Liver (tissue), 9 donors: ENCODE measurements around the gene KRT86. TPM values are rescaled to one million over a fixed set of nuclear protein-coding genes. Genes with fewer than 3 reads are reported as not detected.

Experiments
- DNase-seq: peaks from one replicate; pipeline ENCODE4 v3.0.0-alpha.2; 2017; ENCODE audit warnings: low spot score
- H3K27ac ChIP-seq, 2 donors: one replicate each; pipeline ENCODE4 v1.7.0; 2013; ENCODE audit warnings: inconsistent platforms in 2 of 2, low read length in 2 of 2, control low read depth in 1 of 2, low read depth in 1 of 2, mild to moderate bottlenecking in 1 of 2
- H3K27me3 ChIP-seq, 4 donors: one replicate each; pipeline versions ENCODE4 v1.6.1 to v1.7.0; 2013; ENCODE audit warnings: low read length in 3 of 4, inconsistent platforms in 1 of 4, mild to moderate bottlenecking in 1 of 4, moderate library complexity in 1 of 4; ENCODE audit not compliant: control insufficient read depth in 4 of 4, insufficient read depth in 4 of 4
- H3K36me3 ChIP-seq, 4 donors: one replicate each; pipeline versions ENCODE4 v1.6.1 to v1.7.0; 2013; ENCODE audit warnings: low read length in 3 of 4, mild to moderate bottlenecking in 3 of 4, low read depth in 1 of 4, moderate library complexity in 1 of 4; ENCODE audit not compliant: control insufficient read depth in 4 of 4, insufficient read depth in 3 of 4
- H3K4me1 ChIP-seq, 4 donors: one replicate each; pipeline versions ENCODE4 v1.6.1 to v1.7.0; 2013; ENCODE audit warnings: low read length in 3 of 4, mild to moderate bottlenecking in 3 of 4, moderate library complexity in 1 of 4; ENCODE audit not compliant: control insufficient read depth in 4 of 4, insufficient read depth in 4 of 4
- H3K4me3 ChIP-seq, 3 donors: one replicate each; pipeline versions ENCODE4 v1.6.1 to v1.7.0; 2013; ENCODE audit warnings: low read length in 3 of 3, control low read depth in 1 of 3, low read depth in 1 of 3, mild to moderate bottlenecking in 1 of 3
- H3K9ac ChIP-seq, 2 donors: one replicate each; pipeline ENCODE4 v1.7.0; 2013; ENCODE audit warnings: low read length in 2 of 2, mild to moderate bottlenecking in 2 of 2, moderate library complexity in 2 of 2, control low read depth in 1 of 2, low read depth in 1 of 2
- H3K9me3 ChIP-seq, 4 donors: one replicate each; pipeline versions ENCODE4 v1.6.1 to v1.7.0; 2013; ENCODE audit warnings: low read length in 3 of 4; ENCODE audit not compliant: control insufficient read depth in 4 of 4
- ATF3 ChIP-seq: IDR thresholded peaks from 2 replicates; pipeline ENCODE4 v1.6.1; 2016; ENCODE audit warnings: antibody characterized with exemption
- EGR1 ChIP-seq, 2 donors: IDR thresholded peaks; 2 replicates each; pipeline ENCODE4 v1.6.1; 2016 to 2018; ENCODE audit warnings: antibody characterized with exemption in 2 of 2, low read depth in 2 of 2
- FOXA1 ChIP-seq: IDR thresholded peaks from 2 replicates; pipeline ENCODE4 v1.6.1; 2016; ENCODE audit warnings: antibody characterized with exemption
- FOXA2 ChIP-seq: IDR thresholded peaks from 2 replicates; pipeline ENCODE4 v1.6.1; 2016; ENCODE audit warnings: antibody characterized with exemption
- GABPA ChIP-seq, 2 donors: IDR thresholded peaks in 1 of 2; conservative IDR thresholded peaks in 1 of 2; 2 replicates each; pipeline ENCODE4 v1.6.1; 2016; ENCODE audit warnings: antibody characterized with exemption in 2 of 2, mild to moderate bottlenecking in 1 of 2, moderate library complexity in 1 of 2
- HNF4A ChIP-seq, 2 donors: conservative IDR thresholded peaks; 2 replicates each; pipeline ENCODE4 v1.6.1; 2016; ENCODE audit warnings: antibody characterized with exemption in 2 of 2, mild to moderate bottlenecking in 2 of 2
- HNF4G ChIP-seq: IDR thresholded peaks from 2 replicates; pipeline ENCODE4 v1.6.1; 2016; ENCODE audit warnings: antibody characterized with exemption
- JUND ChIP-seq, 2 donors: IDR thresholded peaks; 2 replicates each; pipeline ENCODE4 v1.6.1; 2016; ENCODE audit warnings: antibody characterized with exemption in 2 of 2
- MAX ChIP-seq: IDR thresholded peaks from 2 replicates; pipeline ENCODE4 v1.6.1; 2016; ENCODE audit warnings: antibody characterized with exemption
- NR2F2 ChIP-seq: IDR thresholded peaks from 2 replicates; pipeline ENCODE4 v1.6.1; 2016; ENCODE audit warnings: antibody characterized with exemption
- RAD21 ChIP-seq, 2 donors: IDR thresholded peaks; 2 replicates each; pipeline ENCODE4 v1.6.1; 2016; ENCODE audit warnings: antibody characterized with exemption in 2 of 2, mild to moderate bottlenecking in 2 of 2
- RXRA ChIP-seq, 2 donors: IDR thresholded peaks; 2 replicates each; pipeline ENCODE4 v1.6.1; 2017 to 2018; ENCODE audit warnings: antibody characterized with exemption in 2 of 2, mild to moderate bottlenecking in 1 of 2
- SP1 ChIP-seq: IDR thresholded peaks from 2 replicates; pipeline ENCODE4 v1.6.1; 2018; ENCODE audit warnings: antibody characterized with exemption, mild to moderate bottlenecking
- TAF1 ChIP-seq: conservative IDR thresholded peaks from 2 replicates; pipeline ENCODE4 v1.6.1; 2016; ENCODE audit warnings: antibody characterized with exemption, mild to moderate bottlenecking
- YY1 ChIP-seq: IDR thresholded peaks from 2 replicates; pipeline ENCODE4 v1.6.1; 2016; ENCODE audit warnings: antibody characterized with exemption, mild to moderate bottlenecking
- WGBS: extraction: QIAGEN DNeasy Blood & Tissue Kit; methylation state at CpG from one replicate; pipeline ENCODE4 v1.1.7; 2013; 5-methylcytosine and 5-hydroxymethylcytosine counted together
- polyA plus RNA-seq, 2 donors: library from polyadenylated mRNA; stranded (reverse) in 1 of 2; unstranded in 1 of 2; fragments of 200-250 nt in 1 of 2; fragments of >200 nt in 1 of 2; fragmentation: Nextera tagmentation in 1 of 2; extraction: Ambion mirVana in 1 of 2; gene quantifications; one replicate each; pipeline versions ENCODE4 v1.2.1 to v1.2.3, GENCODE V29; 2013 to 2015
- total RNA-seq, 2 donors: library from RNA; depleted of rRNA; stranded (reverse); fragments of >200 nt; gene quantifications; one replicate each; pipeline ENCODE4 v1.2.3, GENCODE V29; 2014
- TF ChIP-seq, protein P1 (sequence below): fragments of 150-350 bp; IDR thresholded peaks from 2 replicates; pipeline ENCODE4 v1.5.1; 2017; ENCODE audit warnings: improper control_type of control experiment, low read depth, low read length; ENCODE audit not compliant: missing input control
- TF ChIP-seq, protein P2 (sequence below): IDR thresholded peaks from 2 replicates; pipeline ENCODE4 v1.6.1; 2016; ENCODE audit warnings: antibody characterized with exemption
- TF ChIP-seq, protein P3 (sequence below): IDR thresholded peaks from 2 replicates; pipeline ENCODE4 v1.6.1; 2016; ENCODE audit warnings: antibody characterized with exemption, mild to moderate bottlenecking
- donor health status: healthy.
- donor health status: healthy.
- donor health status: healthy.
- donor health status: healthy.
- donor health status: healthy.

Gene KRT86
- total and polyA plus RNA-seq, 4 donors = 0.08 TPM; not detected in 3

GRCh38 chr12:52347551-52348510 is 73.4 kb downstream of the KRT86 start:
- no peak overlapping the region for H3K4me3 ChIP-seq
- H3K4me1 ChIP-seq = peaks cover 3 to 18% (median 11%) of the 10 kb centered on the region in 4 donors
- H3K9me3 ChIP-seq = peaks cover 0 to 7% (median 0%) of the 10 kb centered on the region in 4 donors
- 78% methylated on average over 16 of the region's 16 CpGs for WGBS
- no peaks in the 10 kb centered on the region for H3K36me3 ChIP-seq
- no peak for DNase-seq
- H3K9ac ChIP-seq = no peak overlapping the region
- no peak overlapping the region for H3K27ac ChIP-seq
- H3K27me3 ChIP-seq = no peaks in the 10 kb centered on the region
- TF ChIP-seq TAF1 = no peak
- no peak for TF ChIP-seq GABPA (IDR thresholded peaks at IDR 0.05 in 1 of 2, conservative IDR thresholded peaks at IDR 0.05 in 1 of 2)
- TF ChIP-seq, protein P1, sequence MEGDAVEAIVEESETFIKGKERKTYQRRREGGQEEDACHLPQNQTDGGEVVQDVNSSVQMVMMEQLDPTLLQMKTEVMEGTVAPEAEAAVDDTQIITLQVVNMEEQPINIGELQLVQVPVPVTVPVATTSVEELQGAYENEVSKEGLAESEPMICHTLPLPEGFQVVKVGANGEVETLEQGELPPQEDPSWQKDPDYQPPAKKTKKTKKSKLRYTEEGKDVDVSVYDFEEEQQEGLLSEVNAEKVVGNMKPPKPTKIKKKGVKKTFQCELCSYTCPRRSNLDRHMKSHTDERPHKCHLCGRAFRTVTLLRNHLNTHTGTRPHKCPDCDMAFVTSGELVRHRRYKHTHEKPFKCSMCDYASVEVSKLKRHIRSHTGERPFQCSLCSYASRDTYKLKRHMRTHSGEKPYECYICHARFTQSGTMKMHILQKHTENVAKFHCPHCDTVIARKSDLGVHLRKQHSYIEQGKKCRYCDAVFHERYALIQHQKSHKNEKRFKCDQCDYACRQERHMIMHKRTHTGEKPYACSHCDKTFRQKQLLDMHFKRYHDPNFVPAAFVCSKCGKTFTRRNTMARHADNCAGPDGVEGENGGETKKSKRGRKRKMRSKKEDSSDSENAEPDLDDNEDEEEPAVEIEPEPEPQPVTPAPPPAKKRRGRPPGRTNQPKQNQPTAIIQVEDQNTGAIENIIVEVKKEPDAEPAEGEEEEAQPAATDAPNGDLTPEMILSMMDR = no peak
- TF ChIP-seq YY1 = no peak
- TF ChIP-seq, protein P2, sequence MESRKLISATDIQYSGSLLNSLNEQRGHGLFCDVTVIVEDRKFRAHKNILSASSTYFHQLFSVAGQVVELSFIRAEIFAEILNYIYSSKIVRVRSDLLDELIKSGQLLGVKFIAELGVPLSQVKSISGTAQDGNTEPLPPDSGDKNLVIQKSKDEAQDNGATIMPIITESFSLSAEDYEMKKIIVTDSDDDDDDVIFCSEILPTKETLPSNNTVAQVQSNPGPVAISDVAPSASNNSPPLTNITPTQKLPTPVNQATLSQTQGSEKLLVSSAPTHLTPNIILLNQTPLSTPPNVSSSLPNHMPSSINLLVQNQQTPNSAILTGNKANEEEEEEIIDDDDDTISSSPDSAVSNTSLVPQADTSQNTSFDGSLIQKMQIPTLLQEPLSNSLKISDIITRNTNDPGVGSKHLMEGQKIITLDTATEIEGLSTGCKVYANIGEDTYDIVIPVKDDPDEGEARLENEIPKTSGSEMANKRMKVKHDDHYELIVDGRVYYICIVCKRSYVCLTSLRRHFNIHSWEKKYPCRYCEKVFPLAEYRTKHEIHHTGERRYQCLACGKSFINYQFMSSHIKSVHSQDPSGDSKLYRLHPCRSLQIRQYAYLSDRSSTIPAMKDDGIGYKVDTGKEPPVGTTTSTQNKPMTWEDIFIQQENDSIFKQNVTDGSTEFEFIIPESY = no peak
- TF ChIP-seq ATF3 = no peak
- TF ChIP-seq JUND (IDR thresholded peaks at IDR 0.05) = no peak
- no peak for TF ChIP-seq NR2F2
- TF ChIP-seq HNF4G = no peak
- TF ChIP-seq RAD21 (IDR thresholded peaks at IDR 0.05) = no peak
- no peak for TF ChIP-seq HNF4A (conservative IDR thresholded peaks at IDR 0.05)
- no peak for TF ChIP-seq MAX
- TF ChIP-seq FOXA1 = no peak
- no peak for TF ChIP-seq RXRA (IDR thresholded peaks at IDR 0.05)
- no peak for TF ChIP-seq FOXA2
- no peak for TF ChIP-seq SP1

DNA sequence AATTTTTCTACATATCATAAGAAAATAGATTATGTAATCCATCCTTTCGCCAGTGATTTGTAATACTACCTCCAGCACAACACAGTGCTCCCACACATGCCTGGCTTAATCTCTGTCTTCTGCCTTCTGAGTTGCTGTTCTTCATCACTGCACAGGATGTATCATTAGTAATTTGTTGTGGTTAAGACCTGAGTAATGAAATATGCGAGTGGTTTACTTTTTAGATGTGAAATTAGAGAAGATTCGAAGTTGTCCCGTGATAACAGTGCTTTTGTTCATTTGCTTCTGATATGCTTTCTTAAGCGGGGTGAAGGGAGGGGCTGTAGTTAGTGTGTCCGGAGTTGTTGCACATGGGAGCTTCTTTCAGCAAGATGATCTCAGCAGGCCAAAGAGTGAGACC is 74.8 kb downstream of the KRT86 start:
- Histone ChIP-seq H3K4me1 (peaks cover 3 to 18% (median 11%) of the 10 kb centered on the region in 4 donors), H3K9ac (no peak overlapping the region), H3K27ac (no peak overlapping the region), H3K27me3 (no peaks in the 10 kb centered on the region), H3K4me3 (no peak overlapping the region), H3K9me3 (no peaks in the 10 kb centered on the region), H3K36me3 (no peaks in the 10 kb centered on the region)
- no peak for DNase-seq
- 90% methylated on average over 6 of the region's 6 CpGs for WGBS
- TF ChIP-seq FOXA2 (no peak), EGR1 (IDR thresholded peaks at IDR 0.05; ENCODE audit: low read depth in 2 of 2) (no peak), HNF4G (no peak), HNF4A (conservative IDR thresholded peaks at IDR 0.05) (no peak), ATF3 (no peak), FOXA1 (no peak), NR2F2 (no peak), RXRA (IDR thresholded peaks at IDR 0.05) (no peak), YY1 (no peak)
- TF ChIP-seq, protein P1 = no peak
- TF ChIP-seq, protein P3, sequence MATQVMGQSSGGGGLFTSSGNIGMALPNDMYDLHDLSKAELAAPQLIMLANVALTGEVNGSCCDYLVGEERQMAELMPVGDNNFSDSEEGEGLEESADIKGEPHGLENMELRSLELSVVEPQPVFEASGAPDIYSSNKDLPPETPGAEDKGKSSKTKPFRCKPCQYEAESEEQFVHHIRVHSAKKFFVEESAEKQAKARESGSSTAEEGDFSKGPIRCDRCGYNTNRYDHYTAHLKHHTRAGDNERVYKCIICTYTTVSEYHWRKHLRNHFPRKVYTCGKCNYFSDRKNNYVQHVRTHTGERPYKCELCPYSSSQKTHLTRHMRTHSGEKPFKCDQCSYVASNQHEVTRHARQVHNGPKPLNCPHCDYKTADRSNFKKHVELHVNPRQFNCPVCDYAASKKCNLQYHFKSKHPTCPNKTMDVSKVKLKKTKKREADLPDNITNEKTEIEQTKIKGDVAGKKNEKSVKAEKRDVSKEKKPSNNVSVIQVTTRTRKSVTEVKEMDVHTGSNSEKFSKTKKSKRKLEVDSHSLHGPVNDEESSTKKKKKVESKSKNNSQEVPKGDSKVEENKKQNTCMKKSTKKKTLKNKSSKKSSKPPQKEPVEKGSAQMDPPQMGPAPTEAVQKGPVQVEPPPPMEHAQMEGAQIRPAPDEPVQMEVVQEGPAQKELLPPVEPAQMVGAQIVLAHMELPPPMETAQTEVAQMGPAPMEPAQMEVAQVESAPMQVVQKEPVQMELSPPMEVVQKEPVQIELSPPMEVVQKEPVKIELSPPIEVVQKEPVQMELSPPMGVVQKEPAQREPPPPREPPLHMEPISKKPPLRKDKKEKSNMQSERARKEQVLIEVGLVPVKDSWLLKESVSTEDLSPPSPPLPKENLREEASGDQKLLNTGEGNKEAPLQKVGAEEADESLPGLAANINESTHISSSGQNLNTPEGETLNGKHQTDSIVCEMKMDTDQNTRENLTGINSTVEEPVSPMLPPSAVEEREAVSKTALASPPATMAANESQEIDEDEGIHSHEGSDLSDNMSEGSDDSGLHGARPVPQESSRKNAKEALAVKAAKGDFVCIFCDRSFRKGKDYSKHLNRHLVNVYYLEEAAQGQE = no peak
